HepG2 (cell line): ENCODE data around the gene GDF11. TPM values are rescaled to one million over a fixed set of nuclear protein-coding genes. Genes with fewer than 3 reads are reported as not detected.

Source experiments
- ATAC-seq: fragments of 200-7000 bp; cut with Tn5 transposase; 3 replicates; pipeline ENCODE4 v1.9.1; 2020; ENCODE audit warnings: mild to moderate bottlenecking, moderate library complexity
- BruUV-seq: library from RNA; stranded (reverse); fragments of 400-500 nt; replicated peaks from 2 replicates; lab custom pipeline; 2021; lab: Mats Ljungman, UMichigan
- CTCF ChIA-PET: fragments of 300-600 bp; formaldehyde crosslinking; extraction: SDS; loops from one replicate; lab custom pipeline; 2021; ENCODE audit warnings: low total read pairs, inconsistent platforms, low intra/inter-chr PET ratio; lab: Yijun Ruan, JAX
- POLR2A ChIA-PET: fragments of 350-600 bp; sonication (Branson Sonifier 250); formaldehyde crosslinking; loops from one replicate; lab custom pipeline; 2020; ENCODE audit warnings: antibody characterized with exemption, inconsistent platforms; lab: Yijun Ruan, JAX
- DNase-seq: peaks from one replicate; pipeline ENCODE4 v3.0.0-alpha.2; 2015; ENCODE audit warnings: low spot score
- FAIRE-seq: peaks from 3 replicates; lab custom pipeline; 2011; peaks lifted over from hg19 to GRCh38; lab: Jason Lieb, UNC
- H2AFZ ChIP-seq: one replicate; pipeline ENCODE4 v1.6.1; 2011; ENCODE audit warnings: low read length, inconsistent platforms
- H3K27ac ChIP-seq: fragments of 300-600 bp; 3 replicates; pipeline ENCODE4 v1.8.0; 2011; ENCODE audit warnings: mixed run types, mild to moderate bottlenecking, mixed read lengths, low read length, inconsistent platforms; ENCODE audit not compliant: insufficient read depth; ENCODE audit errors: extremely low read length
- H3K27me3 ChIP-seq, 2 experiments: fragments of 200-600 bp in 1 of 2; 2 replicates in 1 of 2; 3 replicates in 1 of 2; pipeline versions ENCODE4 v1.6.0 to v1.8.0; 2011; ENCODE audit warnings: low read length in 2 of 2, mild to moderate bottlenecking in 2 of 2, moderate library complexity in 2 of 2, inconsistent platforms in 1 of 2; ENCODE audit not compliant: insufficient read depth in 2 of 2, control insufficient read depth in 1 of 2
- H3K36me3 ChIP-seq, 2 experiments: fragments of 200-600 bp in 1 of 2; replicated peaks in 1 of 2; 2 replicates in 1 of 2; 3 replicates in 1 of 2; pipeline versions ENCODE4 v1.5.1 to v1.8.0; 2011; ENCODE audit warnings: low read length in 2 of 2, inconsistent platforms in 1 of 2; ENCODE audit not compliant: insufficient read depth in 2 of 2, control insufficient read depth in 1 of 2
- H3K4me1 ChIP-seq: 2 replicates; pipeline ENCODE4 v1.5.1; 2012; ENCODE audit warnings: low read length, inconsistent platforms; ENCODE audit not compliant: insufficient read depth
- H3K4me2 ChIP-seq: 2 replicates; pipeline ENCODE4 v1.6.0; 2011; ENCODE audit warnings: low read depth, low read length, inconsistent platforms
- H3K4me3 ChIP-seq, 3 experiments: fragments of 200-600 bp in 1 of 3; sonication (generic), shearing (Covaris generic) in 1 of 3; replicated peaks in 1 of 3; 2 replicates each; pipeline ENCODE4 v1.5.1; 2011 to 2016; ENCODE audit warnings: low read length in 3 of 3, inconsistent platforms in 2 of 3, low read depth in 2 of 3, mild to moderate bottlenecking in 2 of 3, control low read depth in 1 of 3, mixed read lengths in 1 of 3; ENCODE audit not compliant: insufficient read depth in 1 of 3
- H3K79me2 ChIP-seq: one replicate; pipeline ENCODE4 v1.6.1; 2011; ENCODE audit warnings: low read length, inconsistent platforms; ENCODE audit not compliant: insufficient read depth
- H3K9ac ChIP-seq: 2 replicates; pipeline ENCODE4 v1.6.0; 2011; ENCODE audit warnings: mild to moderate bottlenecking, low read depth, low read length, inconsistent platforms; ENCODE audit not compliant: insufficient read depth
- H3K9me3 ChIP-seq: 2 replicates; pipeline ENCODE4 v1.5.1; 2012; ENCODE audit warnings: mild to moderate bottlenecking, low read length
- H4K20me1 ChIP-seq: 2 replicates; pipeline ENCODE4 v1.6.0; 2011; ENCODE audit warnings: inconsistent platforms, mild to moderate bottlenecking, low read length, moderate library complexity; ENCODE audit not compliant: insufficient read depth
- ADNP ChIP-seq: sonication (generic); formaldehyde crosslinking; IDR thresholded peaks from 2 replicates; pipeline ENCODE4 v1.4.0; 2020; ENCODE audit warnings: missing genetic modification reagents
- AHDC1 ChIP-seq: sonication (generic); formaldehyde crosslinking; IDR thresholded peaks from 2 replicates; pipeline ENCODE4 v1.5.1; 2020; ENCODE audit warnings: mild to moderate bottlenecking, missing genetic modification reagents, borderline replicate concordance
- ATF1 ChIP-seq: IDR thresholded peaks from 2 replicates; pipeline ENCODE4 v1.6.1; 2016; ENCODE audit warnings: mild to moderate bottlenecking, control low read depth
- ESRRA ChIP-seq: sonication (generic); formaldehyde crosslinking; IDR thresholded peaks from 2 replicates; pipeline ENCODE4 v1.5.1; 2020; ENCODE audit warnings: mild to moderate bottlenecking, low read depth, missing genetic modification reagents
- HMG20B ChIP-seq: conservative IDR thresholded peaks from 2 replicates; pipeline ENCODE4 v1.6.1; 2016; ENCODE audit warnings: missing genetic modification reagents, missing compliant biosample characterization
- KDM4B ChIP-seq: sonication (generic); formaldehyde crosslinking; IDR thresholded peaks from 2 replicates; pipeline ENCODE4 v1.4.0; 2020; ENCODE audit warnings: missing genetic modification reagents
- ZNF101 ChIP-seq: sonication (generic); formaldehyde crosslinking; IDR thresholded peaks from 2 replicates; pipeline ENCODE4 v1.4.0; 2020; ENCODE audit warnings: mild to moderate bottlenecking, low read depth, missing genetic modification reagents, borderline replicate concordance
- ZNF550 ChIP-seq: sonication (generic); formaldehyde crosslinking; IDR thresholded peaks from 2 replicates; pipeline ENCODE4 v1.4.0; 2020; ENCODE audit warnings: mild to moderate bottlenecking, missing genetic modification reagents, borderline replicate concordance
- ZNF672 ChIP-seq: sonication (generic); formaldehyde crosslinking; IDR thresholded peaks from 2 replicates; pipeline ENCODE4 v1.8.1; 2022; ENCODE audit warnings: missing genetic modification reagents
- ZNF720 ChIP-seq: sonication (generic); formaldehyde crosslinking; IDR thresholded peaks from 2 replicates; pipeline ENCODE4 v1.4.0; 2020; ENCODE audit warnings: missing genetic modification reagents
- WGBS: methylation state at CpG from one replicate; pipeline ENCODE4 v1.1.6; 2017; ENCODE audit warnings: low lambda C conversion rate; 5-methylcytosine and 5-hydroxymethylcytosine counted together
- in situ Hi-C: cut with HindIII; loops from 2 replicates; pipeline ENCODE4 v1.10.0; 2017; ENCODE audit warnings: low pct_unique_long_range_greater_than_20kb; ENCODE audit not compliant: extremely low pct_ligation_motif_present
- intact Hi-C: fragments of 100-400 bp; cut with micrococcal nuclease; formaldehyde crosslinking; loops from one replicate; pipeline ENCODE4 v1.10.0; 2022; ENCODE audit not compliant: unreplicated experiment
- polyA plus RNA-seq, 8 experiments: library from polyadenylated mRNA; depleted of rRNA in 3 of 8; stranded (reverse) in 7 of 8; unstranded in 1 of 8; fragments of >200 nt; fragmentation: Illumina TruSeq in 4 of 8; extraction: Trizol in 4 of 8; gene quantifications; 2 replicates each; pipeline versions ENCODE4 v1.2.1 to v1.2.3, GENCODE V29; 2011 to 2016; ENCODE audit warnings: low read depth in 4 of 8, missing spikeins in 1 of 8, mixed read lengths in 1 of 8; ENCODE audit not compliant: insufficient read depth in 1 of 8
- total RNA-seq, 5 experiments: library from RNA; depleted of rRNA; stranded (reverse); fragments of >200 nt; fragmentation: Illumina TruSeq; extraction: Trizol; gene quantifications; 2 replicates each; pipeline ENCODE4 v1.2.3, GENCODE V29; 2016; ENCODE audit warnings: low read depth in 1 of 5

GDF11 gene
- total and polyA plus RNA-seq, 2 of the 13 experiments (the other 11 are each of a cell fraction or from before 2014, with no cell fraction given): 0.63 to 1.5 TPM

- TF ChIP-seq ESRRA (no peak), ADNP (CRISPR knock-in tag) (no peak), ATF1 (CRISPR knock-in tag) (no peak)
Observed at GRCh38 chr12:55694651-55695050, 48.3 kb upstream of the GDF11 start (continued).

GRCh38 chr12:55695349-55695748 lies 47.6 kb upstream of the GDF11 start:
- no peak for TF ChIP-seq AHDC1
- TF ChIP-seq ZNF720: no peak
- TF ChIP-seq ZNF550: no peak
- no peak for TF ChIP-seq KDM4B (CRISPR knock-in tag)
- no peak for TF ChIP-seq ZNF672 (CRISPR knock-in tag)
- TF ChIP-seq ZNF101 (CRISPR knock-in tag): no peak
- TF ChIP-seq HMG20B: no peak
- H3K9me3 ChIP-seq: no peaks in the 10 kb centered on the region
- ChIA-PET CTCF (no interaction called here), POLR2A (no interaction called here)
- H4K20me1 ChIP-seq: no peaks in the 10 kb centered on the region
- no peak for DNase-seq
- no TSS peak for BruUV-seq
- peaks cover 41% of the 10 kb centered on the region for H3K4me1 ChIP-seq
- no peak overlapping the region for H3K4me3 ChIP-seq
- H3K4me2 ChIP-seq: no peak overlapping the region; the same call in 1 of the 2 replicates
- H3K27me3 ChIP-seq: peaks cover 4% of the 10 kb centered on the region in 2 experiments; a peak in 2 of 5 replicates
- no peaks in the 10 kb centered on the region for H3K79me2 ChIP-seq
- 61% methylated on average over 7 of the region's 7 CpGs for WGBS
- H3K9ac ChIP-seq: no peak overlapping the region
- intact Hi-C loops: no loop called here
- no peak for FAIRE-seq
- no peak for ATAC-seq
- in situ Hi-C loops: no loop called here
- H3K36me3 ChIP-seq: no peaks in the 10 kb centered on the region
- H2AFZ ChIP-seq: no peak overlapping the region
- H3K27ac ChIP-seq: no peak overlapping the region
